RWPE2 (cell line): ENCODE data around the gene MFSD6L.

Experiments
- ATAC-seq: fragments of 200-7000 bp; cut with Tn5 transposase; 3 replicates; pipeline ENCODE4 v1.9.1; 2021; ENCODE audit warnings: low read depth
- DNase-seq: peaks from one replicate; pipeline ENCODE4 v3.0.0-alpha.2; 2020; ENCODE audit warnings: low spot score
- H3K27ac ChIP-seq: fragments of 450-650 bp; 2 replicates; pipeline ENCODE4 v1.5.1; 2017; ENCODE audit warnings: mild to moderate bottlenecking; ENCODE audit not compliant: poor library complexity, severe bottlenecking
- H3K27me3 ChIP-seq: fragments of 250-450 bp; sonication (Bioruptor Pico); 2 replicates; pipeline ENCODE4 v1.5.1; 2021; ENCODE audit warnings: mild to moderate bottlenecking, moderate library complexity; ENCODE audit not compliant: insufficient read depth, poor library complexity, severe bottlenecking
- H3K36me3 ChIP-seq: fragments of 250-450 bp; sonication (Bioruptor Pico); 2 replicates; pipeline ENCODE4 v1.5.1; 2020; ENCODE audit warnings: low read depth, mild to moderate bottlenecking, moderate library complexity
- H3K4me1 ChIP-seq: fragments of 250-450 bp; sonication (Bioruptor Pico); 2 replicates; pipeline ENCODE4 v1.5.1; 2021; ENCODE audit warnings: mild to moderate bottlenecking, moderate library complexity; ENCODE audit not compliant: insufficient read depth, poor library complexity, severe bottlenecking
- H3K4me3 ChIP-seq: fragments of 250-450 bp; sonication (Bioruptor Pico); 2 replicates; pipeline ENCODE4 v1.5.1; 2021; ENCODE audit warnings: mild to moderate bottlenecking, moderate library complexity; ENCODE audit not compliant: severe bottlenecking
- H3K9me3 ChIP-seq: fragments of 250-450 bp; sonication (Bioruptor Pico); 2 replicates; pipeline ENCODE4 v1.5.1; 2021; ENCODE audit warnings: mild to moderate bottlenecking, moderate library complexity; ENCODE audit not compliant: severe bottlenecking
- CTCF ChIP-seq: fragments of 450-650 bp; IDR thresholded peaks from one replicate; pipeline ENCODE4 v1.5.1; 2017; ENCODE audit warnings: mild to moderate bottlenecking, moderate library complexity; ENCODE audit not compliant: poor library complexity, severe bottlenecking

Gene MFSD6L

GRCh38 chr17:8836821-8837562, 37.8 kb upstream of the MFSD6L start:
- H3K9me3 ChIP-seq: no peaks in the 10 kb centered on the region
- no peaks in the 10 kb centered on the region for H3K36me3 ChIP-seq
- H3K4me3 ChIP-seq: no peak overlapping the region
- no peak for TF ChIP-seq CTCF
- DNase-seq (no peak), ATAC-seq (no peak)
- no peaks in the 10 kb centered on the region for H3K27me3 ChIP-seq
- no peak overlapping the region for H3K27ac ChIP-seq
- H3K4me1 ChIP-seq: no peaks in the 10 kb centered on the region

- DNase-seq: no peak
Observed at GRCh38 chr17:8835631-8836364, 36.6 kb upstream of the MFSD6L start.

GRCh38 chr17:8835106-8835505, 35.9 kb upstream of the MFSD6L start:
- Histone ChIP-seq H3K27me3 (no peaks in the 10 kb centered on the region), H3K27ac (no peak overlapping the region), H3K4me1 (no peaks in the 10 kb centered on the region), H3K4me3 (no peak overlapping the region), H3K36me3 (no peaks in the 10 kb centered on the region), H3K9me3 (no peaks in the 10 kb centered on the region)
- ATAC-seq (no peak), DNase-seq (no peak)
- TF ChIP-seq CTCF: no peak

More at GRCh38 chr17:8835631-8836364, 36.6 kb upstream of the MFSD6L start:
- H3K4me3 ChIP-seq: no peak overlapping the region
- no peaks in the 10 kb centered on the region for H3K9me3 ChIP-seq
- H3K27me3 ChIP-seq: no peaks in the 10 kb centered on the region
- no peaks in the 10 kb centered on the region for H3K36me3 ChIP-seq
- TF ChIP-seq CTCF: no peak
- ATAC-seq: no peak
- no peaks in the 10 kb centered on the region for H3K4me1 ChIP-seq
- H3K27ac ChIP-seq: no peak overlapping the region

- no peak for DNase-seq
- H3K4me3 ChIP-seq: no peak overlapping the region
- no peaks in the 10 kb centered on the region for H3K9me3 ChIP-seq
- no peaks in the 10 kb centered on the region for H3K36me3 ChIP-seq
- no peak for ATAC-seq
- H3K27me3 ChIP-seq: no peaks in the 10 kb centered on the region
- peak; percentile 42 for TF ChIP-seq CTCF
- H3K27ac ChIP-seq: no peak overlapping the region
- no peaks in the 10 kb centered on the region for H3K4me1 ChIP-seq
Observed at GRCh38 chr17:8832711-8833352, 33.7 kb upstream of the MFSD6L start.
